ENCODE results near the gene AGAP2.
A peak's percentile ranks its signal among the peaks of the same experiment; 100 is the strongest.
"Not testable (repeated sequence)": the region's sequence is repeated elsewhere in the genome, so short reads cannot be mapped to it uniquely, and the experiment has no call there.

AGAP2 gene

GRCh38 chr12:57738661-57739237 is at the start of gene AGAP2:
AGAP2 (minus strand) TSS chr12:57738742; CDS start chr12:57738246, 496 bp downstream.
- DNase-seq (ENCODE audit: low spot score) = no peak

DNA sequence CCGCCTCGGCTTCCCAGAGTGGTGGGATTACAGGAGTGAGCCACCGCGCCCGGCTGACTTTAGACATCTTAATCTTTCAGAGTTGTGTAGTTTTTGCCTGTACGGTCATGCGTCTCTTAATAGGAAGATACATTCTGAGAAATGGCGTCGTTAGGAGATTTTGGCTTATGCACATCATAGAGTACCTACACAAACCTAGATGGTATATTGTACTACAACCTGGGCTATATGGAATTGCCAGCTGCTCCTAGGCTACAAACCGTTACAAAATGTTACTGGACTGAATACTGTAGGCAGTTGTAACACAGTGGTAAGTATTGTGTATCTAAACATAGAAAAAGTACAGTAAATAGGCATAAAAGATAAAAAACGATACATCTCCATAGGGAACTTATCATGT is 45.3 kb upstream of the AGAP2 start:
- DNase-seq (ENCODE audit: low spot score) = no peak

DNA sequence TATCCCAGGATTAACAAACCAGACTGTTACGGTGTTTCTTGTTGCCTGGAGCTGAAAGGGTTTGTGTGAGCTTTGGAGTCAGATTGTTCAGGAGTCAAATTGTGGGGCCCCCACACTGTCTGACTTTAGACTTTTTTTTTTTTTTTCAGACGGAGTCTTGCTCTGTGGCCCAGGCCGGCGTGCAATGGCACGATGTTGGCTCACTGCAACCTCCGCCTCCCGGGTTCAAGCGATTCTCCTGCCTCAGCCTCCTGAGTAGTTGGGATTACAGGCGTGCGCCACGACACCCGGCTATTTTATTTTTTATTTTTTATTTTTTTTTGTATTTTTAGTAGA is 44.9 kb upstream of the AGAP2 start:
- no peak for DNase-seq (ENCODE audit: low spot score)

GRCh38 chr12:57782608-57783465 is 44.3 kb upstream of the AGAP2 start, which contains the start of gene TSFM:
TSFM (plus strand) TSS chr12:57782787; CDS start chr12:57782802, 15 bp downstream.
- peak; percentile 97 for DNase-seq (ENCODE audit: low spot score)

- DNase-seq (ENCODE audit: low spot score) = no peak
These were observed 43.7 kb upstream of the AGAP2 start for GRCh38 chr12:57782243-57782607.

DNA sequence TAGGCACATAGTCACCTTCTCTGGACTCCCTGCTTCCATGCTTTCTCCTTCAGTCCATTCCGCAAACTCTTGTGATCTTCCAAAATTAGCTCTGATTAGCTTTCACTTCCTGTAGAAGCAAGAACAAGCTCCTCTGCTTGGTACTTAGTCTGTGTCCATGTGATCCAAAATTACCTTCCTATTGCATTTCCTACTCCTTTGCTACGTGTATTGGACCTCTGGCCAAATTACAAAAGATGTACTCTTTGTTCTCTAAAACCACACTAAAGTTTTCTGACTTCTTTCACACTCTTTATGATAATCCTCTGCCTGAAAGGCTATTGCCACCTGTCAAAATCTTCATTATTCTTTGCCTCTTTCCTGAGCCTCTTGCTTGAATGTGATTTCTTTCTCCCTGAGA is 43.3 kb upstream of the AGAP2 start:
- DNase-seq (ENCODE audit: low spot score) = no peak

DNA sequence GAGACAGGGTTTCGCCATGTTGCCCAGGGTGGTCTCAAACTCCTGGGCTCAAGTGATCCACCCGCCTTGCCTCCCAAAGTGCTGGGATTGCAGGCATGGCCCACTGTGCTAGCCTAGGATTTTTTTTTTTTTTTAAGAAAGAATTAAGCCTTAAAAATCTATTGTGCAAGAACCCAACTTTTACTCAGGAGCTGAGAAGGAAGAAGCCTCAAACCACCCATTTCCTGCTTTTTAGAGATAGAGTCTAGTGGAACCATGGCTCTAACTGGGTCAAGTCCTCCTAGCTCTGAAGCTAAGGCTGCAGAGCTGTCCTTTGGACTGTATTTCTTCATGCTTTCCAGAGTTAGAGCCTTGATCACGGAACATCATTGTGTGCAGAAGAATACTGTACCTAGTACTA is 42.7 kb upstream of the AGAP2 start:
- no peak for DNase-seq (ENCODE audit: low spot score)

- DNase-seq (ENCODE audit: low spot score) = no peak
These were observed 41.8 kb upstream of the AGAP2 start for GRCh38 chr12:57780284-57780897.

DNA sequence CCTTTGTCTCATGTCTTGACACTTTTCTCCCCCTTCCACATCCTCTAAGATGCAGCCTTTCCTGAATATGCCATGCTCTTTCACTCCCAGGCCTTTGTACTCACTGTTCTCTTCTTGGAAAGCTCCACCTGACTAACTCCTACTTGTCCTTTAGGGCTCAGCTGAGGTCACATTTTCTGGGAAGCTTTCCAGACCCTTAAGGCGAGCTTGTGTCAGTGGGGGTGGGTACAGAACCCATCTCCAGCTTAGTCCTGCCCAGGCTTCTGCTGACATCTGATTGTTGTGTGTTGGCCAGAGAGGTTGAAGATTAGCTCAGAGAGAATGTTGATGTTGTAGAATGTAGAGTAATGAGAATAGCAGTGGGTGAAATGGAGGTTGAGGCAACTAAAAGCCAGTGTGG is 41.2 kb upstream of the AGAP2 start:
- no peak for DNase-seq (ENCODE audit: low spot score)

GRCh38 chr12:57777911-57778310 is 39.4 kb upstream of the AGAP2 start:
- DNase-seq (ENCODE audit: low spot score) = no peak

- DNase-seq (ENCODE audit: low spot score) = no peak
These were observed 38.8 kb upstream of the AGAP2 start for GRCh38 chr12:57777367-57777766.

- no peak for DNase-seq (ENCODE audit: low spot score)
These were observed 37.7 kb upstream of the AGAP2 start for GRCh38 chr12:57776247-57776587.

GRCh38 chr12:57775563-57776246 is 37.2 kb upstream of the AGAP2 start:
- DNase-seq (ENCODE audit: low spot score) = no peak

GRCh38 chr12:57775044-57775443 is 36.5 kb upstream of the AGAP2 start:
- no peak for DNase-seq (ENCODE audit: low spot score)

DNA sequence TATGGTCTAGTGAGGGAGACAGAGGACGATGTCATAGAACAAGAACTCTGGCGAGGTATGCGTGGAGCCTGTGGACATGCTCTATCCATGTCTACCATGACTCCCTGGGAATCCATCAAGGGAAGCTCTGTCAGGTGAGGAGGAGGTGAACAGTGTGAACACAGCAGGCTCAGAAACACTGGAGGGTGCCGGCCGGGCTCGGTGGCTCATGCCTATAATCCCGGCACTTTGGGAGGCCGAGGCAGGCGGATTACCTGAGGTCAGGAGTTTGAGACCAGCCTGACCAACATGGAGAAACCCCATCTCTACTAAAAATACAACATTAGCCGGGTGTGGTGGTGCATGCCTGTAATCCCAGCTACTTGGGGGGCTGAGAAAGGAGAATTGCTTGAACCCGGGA is 36.1 kb upstream of the AGAP2 start:
- not testable (repeated sequence) for DNase-seq (ENCODE audit: low spot score)

DNA sequence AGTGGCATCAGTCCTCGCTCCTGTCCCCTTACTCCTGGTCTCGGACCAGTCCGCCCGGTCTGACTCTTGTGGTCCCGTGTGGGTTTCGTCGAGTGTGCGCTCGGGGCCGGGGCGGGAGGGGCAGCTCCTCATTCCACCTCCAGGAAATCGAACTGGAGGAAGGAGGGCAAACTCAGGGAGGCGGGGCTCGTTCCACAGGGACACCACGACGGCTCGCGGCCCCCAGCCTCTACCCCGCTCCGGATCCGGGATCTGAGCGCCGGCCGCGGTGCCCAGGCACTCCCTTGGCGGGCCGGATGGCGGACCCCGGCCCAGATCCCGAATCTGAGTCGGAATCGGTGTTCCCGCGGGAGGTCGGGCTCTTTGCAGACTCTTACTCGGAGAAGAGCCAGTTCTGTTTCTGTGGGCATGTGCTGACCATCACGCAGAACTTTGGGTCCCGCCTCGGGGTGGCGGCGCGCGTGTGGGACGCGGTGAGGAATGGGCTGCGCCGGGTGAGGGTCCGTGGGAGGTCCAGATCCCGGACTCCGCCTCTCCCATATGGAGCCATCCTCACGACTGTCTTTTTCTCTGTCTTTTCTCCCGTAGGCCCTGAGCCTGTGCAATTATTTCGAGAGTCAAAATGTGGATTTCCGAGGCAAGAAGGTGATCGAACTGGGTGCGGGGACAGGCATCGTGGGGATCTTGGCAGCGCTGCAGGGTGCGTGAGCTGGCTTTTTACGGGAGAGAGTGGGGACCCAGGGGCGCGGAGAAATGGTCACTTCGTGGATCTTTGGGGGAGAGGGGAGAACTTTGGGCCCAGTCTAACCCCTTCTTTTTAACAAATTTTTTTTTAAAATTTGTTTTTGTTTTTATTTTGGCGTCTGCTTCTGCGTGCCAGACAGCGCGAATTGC is 34.1 kb upstream of the AGAP2 start, which contains the start of gene EEF1AKMT3:
TSS of gene EEF1AKMT3 (plus strand) at position 186 of the 894 bp plus-strand sequence. CDS start at position 297, 111 bp downstream.
- DNase-seq (ENCODE audit: low spot score) = no peak

DNA sequence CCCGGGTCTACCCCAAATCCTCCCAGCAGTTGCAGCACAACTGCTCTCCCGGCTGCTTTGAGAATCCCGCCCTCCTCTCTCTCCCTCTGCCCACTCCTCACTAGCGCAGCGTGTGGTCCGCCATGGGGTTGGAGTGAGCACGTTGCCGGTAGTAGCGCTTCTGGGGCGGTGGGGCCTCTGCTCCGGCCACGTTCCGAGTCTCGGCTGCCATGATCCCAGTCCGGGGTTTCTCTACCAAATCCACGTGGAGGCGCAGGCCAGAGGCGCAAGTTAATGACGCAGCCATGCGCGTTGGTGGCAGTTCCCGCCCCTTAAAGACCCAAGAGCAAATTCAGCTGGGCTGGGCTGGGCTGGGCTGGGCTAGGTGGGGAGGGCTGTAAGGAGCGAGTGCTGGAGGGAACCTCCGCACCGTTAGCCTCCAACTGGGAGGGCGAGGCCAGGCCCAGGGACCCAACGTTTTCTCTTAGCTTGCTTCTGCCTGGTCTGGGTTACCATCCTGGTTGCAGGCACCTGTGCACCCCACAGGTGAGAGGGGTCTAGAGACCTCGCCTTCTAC is 33.4 kb upstream of the AGAP2 start, which contains the start of gene METTL1:
TSS of gene METTL1 (minus strand) at position 233 of the 556 bp plus-strand sequence. CDS start at position 211, 22 bp downstream.
- DNase-seq (ENCODE audit: low spot score) = peak; percentile 90

DNA sequence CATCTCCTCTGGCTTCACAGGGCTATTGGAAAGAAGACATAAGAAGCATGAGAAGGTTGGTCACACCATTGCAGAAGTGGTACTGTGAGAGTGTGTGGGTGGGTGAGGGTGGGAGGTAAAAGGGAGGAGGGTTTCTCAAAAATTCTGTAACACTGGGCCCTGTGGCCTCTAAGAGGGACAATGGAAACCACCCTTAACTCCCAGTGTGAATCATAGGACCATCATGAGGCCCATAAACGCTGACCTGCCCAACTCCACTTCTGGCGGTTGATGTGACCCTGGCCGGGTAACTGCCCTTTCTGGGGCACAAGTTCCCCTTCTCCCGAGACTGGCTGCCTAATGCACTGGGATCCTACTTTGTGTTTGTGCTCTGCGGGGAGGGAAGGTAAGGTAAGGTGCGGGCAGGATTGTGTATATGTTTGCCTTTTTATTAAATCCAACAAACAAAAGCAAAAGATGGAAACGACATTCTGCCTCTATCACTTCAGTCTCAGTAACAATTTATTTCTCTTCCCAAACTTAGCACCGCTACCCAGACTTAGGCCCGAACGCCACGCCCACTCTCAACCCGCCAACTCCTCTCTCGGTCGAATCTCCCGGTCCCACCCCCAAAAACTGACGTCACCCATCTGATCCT is 32.8 kb upstream of the AGAP2 start:
- peak; percentile 75 for DNase-seq (ENCODE audit: low spot score)

- DNase-seq (ENCODE audit: low spot score) = no peak
These were observed 32.2 kb upstream of the AGAP2 start for GRCh38 chr12:57770734-57771133.

GRCh38 chr12:57769594-57769993 is 31.1 kb upstream of the AGAP2 start:
- DNase-seq (ENCODE audit: low spot score) = no peak

- DNase-seq (ENCODE audit: low spot score) = no peak
These were observed 29.3 kb upstream of the AGAP2 start for GRCh38 chr12:57767876-57768275.

Measured in CD4-positive, alpha-beta T cell treated with Interleukin-15 for 4 hours (primary cell).